H9 (cell line): ENCODE data around the gene MICAL3. TPM values are rescaled to one million over a fixed set of nuclear protein-coding genes. Genes with fewer than 3 reads are reported as not detected.

Source experiments
- DNase-seq: peaks from one replicate; pipeline ENCODE4 v3.0.0-alpha.2; 2017
- H2AFZ ChIP-seq: one replicate; pipeline ENCODE4 v1.6.1; 2013; ENCODE audit warnings: mild to moderate bottlenecking, low read length, control low read depth, moderate library complexity
- H2AK5ac ChIP-seq: 2 replicates; pipeline ENCODE4 v1.6.1; 2013; ENCODE audit warnings: low read length, control low read depth, mixed read lengths; ENCODE audit not compliant: insufficient read length
- H2BK120ac ChIP-seq: one replicate; pipeline ENCODE4 v1.6.1; 2013; ENCODE audit warnings: low read depth, mild to moderate bottlenecking, low read length, control low read depth, inconsistent platforms; ENCODE audit not compliant: poor library complexity, severe bottlenecking
- H2BK12ac ChIP-seq: 2 replicates; pipeline ENCODE4 v1.6.1; 2013; ENCODE audit warnings: low read length, control low read depth, mixed read lengths, low read depth; ENCODE audit not compliant: insufficient read length
- H2BK15ac ChIP-seq: 2 replicates; pipeline ENCODE4 v1.6.1; 2013; ENCODE audit warnings: low read depth, low read length, control low read depth
- H2BK20ac ChIP-seq: one replicate; pipeline ENCODE4 v1.6.1; 2013; ENCODE audit warnings: low read depth, mild to moderate bottlenecking, low read length, control low read depth, inconsistent platforms; ENCODE audit not compliant: poor library complexity, severe bottlenecking
- H2BK5ac ChIP-seq: 2 replicates; pipeline ENCODE4 v1.6.1; 2013; ENCODE audit warnings: low read length, control low read depth, mixed read lengths; ENCODE audit not compliant: insufficient read length
- H3K14ac ChIP-seq: 2 replicates; pipeline ENCODE4 v1.6.1; 2013; ENCODE audit warnings: low read length, control low read depth; ENCODE audit not compliant: insufficient read depth
- H3K18ac ChIP-seq: 2 replicates; pipeline ENCODE4 v1.6.1; 2013; ENCODE audit warnings: low read depth, mild to moderate bottlenecking, mixed read lengths, low read length, control low read depth; ENCODE audit not compliant: insufficient read length
- H3K23ac ChIP-seq: 2 replicates; pipeline ENCODE4 v1.6.1; 2013; ENCODE audit warnings: low read length, control low read depth, mixed read lengths, low read depth; ENCODE audit not compliant: insufficient read length
- H3K23me2 ChIP-seq: 2 replicates; pipeline ENCODE4 v1.6.1; 2013; ENCODE audit warnings: low read depth, mild to moderate bottlenecking, mixed read lengths, low read length, control low read depth; ENCODE audit not compliant: insufficient read length, poor library complexity, severe bottlenecking
- H3K27ac ChIP-seq: 2 replicates; pipeline ENCODE4 v1.5.1; 2013; ENCODE audit warnings: low read length, control low read depth, mixed read lengths, low read depth; ENCODE audit not compliant: insufficient read length
- H3K27me3 ChIP-seq: 2 replicates; pipeline ENCODE4 v1.6.1; 2013; ENCODE audit warnings: low read length, control low read depth, inconsistent platforms; ENCODE audit not compliant: insufficient read depth
- H3K4ac ChIP-seq: 2 replicates; pipeline ENCODE4 v1.6.1; 2013; ENCODE audit warnings: low read depth, mild to moderate bottlenecking, control low read depth, inconsistent platforms, low read length, moderate library complexity
- H3K4me1 ChIP-seq: 2 replicates; pipeline ENCODE4 v1.6.1; 2013; ENCODE audit warnings: low read length, control low read depth, inconsistent platforms; ENCODE audit not compliant: insufficient read depth
- H3K4me2 ChIP-seq: 2 replicates; pipeline ENCODE4 v1.6.1; 2013; ENCODE audit warnings: low read length, control low read depth, mixed read lengths; ENCODE audit not compliant: insufficient read length, insufficient read depth
- H3K56ac ChIP-seq: 2 replicates; pipeline ENCODE4 v1.6.1; 2013; ENCODE audit warnings: low read depth, mild to moderate bottlenecking, mixed read lengths, low read length, control low read depth; ENCODE audit not compliant: insufficient read length
- H3K79me1 ChIP-seq: 2 replicates; pipeline ENCODE4 v1.6.1; 2013; ENCODE audit warnings: low read depth, mild to moderate bottlenecking, moderate library complexity, low read length, control low read depth, inconsistent platforms; ENCODE audit not compliant: insufficient read depth, poor library complexity, severe bottlenecking
- H3K79me2 ChIP-seq: 2 replicates; pipeline ENCODE4 v1.6.1; 2013; ENCODE audit warnings: low read length, control low read depth, inconsistent platforms; ENCODE audit not compliant: insufficient read depth
- H3K9ac ChIP-seq: 2 replicates; pipeline ENCODE4 v1.6.1; 2013; ENCODE audit warnings: low read length, control low read depth, mixed read lengths; ENCODE audit not compliant: insufficient read length; ENCODE audit errors: extremely low read depth
- H3K9me3 ChIP-seq: one replicate; pipeline ENCODE4 v1.6.1; 2013; ENCODE audit warnings: low read depth, low read length, inconsistent platforms; ENCODE audit not compliant: control insufficient read depth
- H3T11ph ChIP-seq: one replicate; pipeline ENCODE4 v1.6.1; 2013; ENCODE audit warnings: mild to moderate bottlenecking, low read length, control low read depth, inconsistent platforms
- H4K20me1 ChIP-seq: one replicate; pipeline ENCODE4 v1.6.1; 2013; ENCODE audit not compliant: control insufficient read depth, insufficient read length, insufficient read depth
- H4K5ac ChIP-seq: 2 replicates; pipeline ENCODE4 v1.6.1; 2013; ENCODE audit warnings: low read depth, mild to moderate bottlenecking, mixed read lengths, low read length, control low read depth; ENCODE audit not compliant: insufficient read length
- H4K8ac ChIP-seq: replicated peaks from 2 replicates; pipeline ENCODE4 v1.6.1; 2013; ENCODE audit warnings: low read length, control low read depth, mixed read lengths, low read depth; ENCODE audit not compliant: insufficient read length
- H4K91ac ChIP-seq: 2 replicates; pipeline ENCODE4 v1.6.1; 2013; ENCODE audit warnings: low read depth, mild to moderate bottlenecking, moderate library complexity, mixed read lengths, low read length, control low read depth; ENCODE audit not compliant: insufficient read length
- H3K27ac Mint-ChIP-seq, 3 experiments: 2 replicates in 2 of 3; 3 replicates in 1 of 3; pipeline ENCODE4 v1.8.0; 2020 to 2021; ENCODE audit warnings: mixed read lengths in 3 of 3, mild to moderate bottlenecking in 1 of 3, moderate library complexity in 1 of 3
- H3K27me3 Mint-ChIP-seq: 2 replicates; pipeline ENCODE4 v1.8.0; 2021; ENCODE audit warnings: low read depth, mild to moderate bottlenecking, moderate library complexity, mixed read lengths
- H3K36me3 Mint-ChIP-seq, 3 experiments: 2 replicates in 2 of 3; 3 replicates in 1 of 3; pipeline ENCODE4 v1.8.0; 2020 to 2021; ENCODE audit warnings: low read depth in 3 of 3, mixed read lengths in 3 of 3; ENCODE audit not compliant: insufficient read depth in 1 of 3
- H3K4me1 Mint-ChIP-seq, 2 experiments: 2 replicates each; pipeline ENCODE4 v1.8.0; 2020; ENCODE audit warnings: mixed read lengths in 2 of 2
- H3K4me3 Mint-ChIP-seq, 2 experiments: 2 replicates in 1 of 2; 3 replicates in 1 of 2; pipeline ENCODE4 v1.8.0; 2020 to 2021; ENCODE audit warnings: mild to moderate bottlenecking in 2 of 2, mixed read lengths in 2 of 2, moderate library complexity in 1 of 2
- H3K9me3 Mint-ChIP-seq, 2 experiments: 2 replicates in 1 of 2; 3 replicates in 1 of 2; pipeline ENCODE4 v1.8.0; 2020; ENCODE audit warnings: mild to moderate bottlenecking in 2 of 2, mixed read lengths in 2 of 2, moderate library complexity in 1 of 2
- CTCF ChIP-seq: fragments of 200-600 bp; sonication (generic); conservative IDR thresholded peaks from 3 replicates; pipeline ENCODE4 v1.8.0; 2021; ENCODE audit warnings: antibody characterized with exemption, mild to moderate bottlenecking
- WGBS: extraction: QIAGEN DNeasy Blood & Tissue Kit; methylation state at CpG from one replicate; pipeline ENCODE4 v1.1.7; 2013; ENCODE audit warnings: missing lambda C conversion rate, low lambda C conversion rate, mixed read lengths; ENCODE audit not compliant: insufficient read length; ENCODE audit errors: extremely low coverage; 5-methylcytosine and 5-hydroxymethylcytosine counted together
- total RNA-seq: library from RNA; stranded (reverse); gene quantifications from 2 replicates; pipeline ENCODE4 v1.2.1, GENCODE V29; 2021

MICAL3 gene
- total RNA-seq, 1 experiment from 2014 or later = 50.2 TPM

GRCh38 chr22:18048041-18048440 is 23.7 kb upstream of the MICAL3 start:
- H3K4ac ChIP-seq = no peak overlapping the region
- H2BK5ac ChIP-seq = no peak overlapping the region
- H3K27me3 ChIP-seq = no peaks in the 10 kb centered on the region
- WGBS = no CpG with 5 or more reads among the region's 9 CpGs
- H3K27ac Mint-ChIP-seq = no peak overlapping the region
- no peak overlapping the region for H4K5ac ChIP-seq
- H3K9me3 ChIP-seq = no peaks in the 10 kb centered on the region
- no peak overlapping the region for H4K91ac ChIP-seq
- TF ChIP-seq CTCF = no peak
- H2BK120ac ChIP-seq = no peak overlapping the region
- no peak for DNase-seq
- H2BK15ac ChIP-seq = no peak overlapping the region
- no peak overlapping the region for H4K8ac ChIP-seq
- no peak overlapping the region for H2BK20ac ChIP-seq
- no peak overlapping the region for H3K4me2 ChIP-seq
- H3K23ac ChIP-seq = no peak overlapping the region
- H3K23me2 ChIP-seq = no peaks in the 10 kb centered on the region
- H3K4me1 Mint-ChIP-seq = peaks cover 0 to 2% of the 10 kb centered on the region in 2 experiments; a peak in 1 of 4 replicates
- no peak overlapping the region for H3K9ac ChIP-seq
- no peak overlapping the region for H3K56ac ChIP-seq
- no peak overlapping the region for H2AFZ ChIP-seq
- H2BK12ac ChIP-seq = no peak overlapping the region
- H3T11ph ChIP-seq = no peak overlapping the region
- H2AK5ac ChIP-seq = no peak overlapping the region
- H3K79me2 ChIP-seq = no peaks in the 10 kb centered on the region
- H3K14ac ChIP-seq = no peak overlapping the region
- no peak overlapping the region for H3K4me3 Mint-ChIP-seq
- H3K27me3 Mint-ChIP-seq = peaks cover 15% of the 10 kb centered on the region
- H4K20me1 ChIP-seq = no peaks in the 10 kb centered on the region
- no peak overlapping the region for H3K27ac ChIP-seq
- H3K9me3 Mint-ChIP-seq = no peaks in the 10 kb centered on the region
- no peak overlapping the region for H3K18ac ChIP-seq
- no peaks in the 10 kb centered on the region for H3K79me1 ChIP-seq
- H3K4me1 ChIP-seq = no peaks in the 10 kb centered on the region
- no peaks in the 10 kb centered on the region; a peak in 1 of 7 replicates for H3K36me3 Mint-ChIP-seq
